GM12865 (cell line): ENCODE measurements around the gene DHRS7.

ENCODE experiments used
- DNase-seq: peaks from one replicate; pipeline ENCODE4 v3.0.0; 2010; ENCODE audit warnings: low read depth
- H3K4me3 ChIP-seq: 2 replicates; pipeline ENCODE4 v1.5.1; 2011; ENCODE audit warnings: mild to moderate bottlenecking, low read depth, low read length, control low read depth
- TF ChIP-seq, protein P1 (sequence below): IDR thresholded peaks from 2 replicates; pipeline ENCODE4 v1.5.1; 2011; ENCODE audit warnings: low read length, control low read depth, low read depth, inconsistent platforms; ENCODE audit not compliant: insufficient read depth; ENCODE audit errors: missing control alignments

DHRS7 gene

GRCh38 chr14:60151715-60152114 is 13.5 kb downstream of the DHRS7 start:
- H3K4me3 ChIP-seq: no peak overlapping the region
- TF ChIP-seq, protein P1, sequence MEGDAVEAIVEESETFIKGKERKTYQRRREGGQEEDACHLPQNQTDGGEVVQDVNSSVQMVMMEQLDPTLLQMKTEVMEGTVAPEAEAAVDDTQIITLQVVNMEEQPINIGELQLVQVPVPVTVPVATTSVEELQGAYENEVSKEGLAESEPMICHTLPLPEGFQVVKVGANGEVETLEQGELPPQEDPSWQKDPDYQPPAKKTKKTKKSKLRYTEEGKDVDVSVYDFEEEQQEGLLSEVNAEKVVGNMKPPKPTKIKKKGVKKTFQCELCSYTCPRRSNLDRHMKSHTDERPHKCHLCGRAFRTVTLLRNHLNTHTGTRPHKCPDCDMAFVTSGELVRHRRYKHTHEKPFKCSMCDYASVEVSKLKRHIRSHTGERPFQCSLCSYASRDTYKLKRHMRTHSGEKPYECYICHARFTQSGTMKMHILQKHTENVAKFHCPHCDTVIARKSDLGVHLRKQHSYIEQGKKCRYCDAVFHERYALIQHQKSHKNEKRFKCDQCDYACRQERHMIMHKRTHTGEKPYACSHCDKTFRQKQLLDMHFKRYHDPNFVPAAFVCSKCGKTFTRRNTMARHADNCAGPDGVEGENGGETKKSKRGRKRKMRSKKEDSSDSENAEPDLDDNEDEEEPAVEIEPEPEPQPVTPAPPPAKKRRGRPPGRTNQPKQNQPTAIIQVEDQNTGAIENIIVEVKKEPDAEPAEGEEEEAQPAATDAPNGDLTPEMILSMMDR: no peak
- DNase-seq: peak; percentile 53

DNA sequence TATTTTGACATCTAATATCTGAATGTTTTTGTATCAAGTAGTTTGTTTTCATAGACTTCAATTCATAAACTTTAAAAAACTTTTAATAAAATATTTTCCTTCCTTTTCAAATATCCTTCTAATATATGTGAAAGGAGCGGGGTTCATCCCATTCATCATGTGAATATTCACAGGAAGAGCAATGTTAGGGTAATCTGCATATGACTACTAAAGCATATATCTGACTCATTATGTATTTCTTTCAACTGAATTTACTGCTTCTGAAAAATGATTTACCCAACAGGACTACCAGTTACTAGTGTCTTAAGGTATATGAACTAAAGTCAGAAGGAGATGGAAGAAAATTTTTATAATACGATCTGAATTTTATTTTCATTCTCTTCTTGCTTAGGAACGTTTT is 30.5 kb downstream of the DHRS7 start:
- TF ChIP-seq, protein P1: no peak
- no peak overlapping the region for H3K4me3 ChIP-seq
- DNase-seq: no peak

- TF ChIP-seq, protein P1: no peak
- DNase-seq: no peak
- no peak overlapping the region for H3K4me3 ChIP-seq
Observed at GRCh38 chr14:60133487-60133886, 31.7 kb downstream of the DHRS7 start.

GRCh38 chr14:60125918-60126317 is 39.3 kb downstream of the DHRS7 start:
- H3K4me3 ChIP-seq: no peak overlapping the region
- TF ChIP-seq, protein P1: no peak
- DNase-seq: no peak

DNA sequence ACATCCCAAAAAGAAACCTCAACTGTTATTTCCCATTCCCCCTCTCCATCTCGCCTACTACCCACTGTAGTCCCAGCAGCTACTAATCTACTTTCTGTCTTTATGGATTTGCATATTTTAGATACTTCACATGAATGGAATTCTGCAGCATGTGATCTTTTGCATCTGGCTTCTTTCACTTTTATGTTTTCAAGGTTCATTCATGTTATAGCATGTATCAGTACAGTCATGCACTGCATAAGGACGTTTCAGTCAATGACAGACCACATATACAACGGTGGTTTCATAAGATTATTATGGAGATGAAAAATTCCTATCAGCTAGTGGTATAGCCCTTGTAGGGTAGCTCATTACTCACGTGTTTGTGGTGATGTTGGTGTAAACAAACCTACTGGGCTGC is 49.0 kb downstream of the DHRS7 start:
- TF ChIP-seq, protein P1: no peak
- no peak for DNase-seq
- no peak overlapping the region for H3K4me3 ChIP-seq

GRCh38 chr14:60114881-60115280 is 50.3 kb downstream of the DHRS7 start:
- TF ChIP-seq, protein P1: no peak
- H3K4me3 ChIP-seq: no peak overlapping the region
- DNase-seq: no peak

- TF ChIP-seq, protein P1: no peak
- H3K4me3 ChIP-seq: no peak overlapping the region
- no peak for DNase-seq
Observed at GRCh38 chr14:60111732-60112131, 53.5 kb downstream of the DHRS7 start.
